ENCODE data around the gene HPGDS. TPM values are rescaled to one million over a fixed set of nuclear protein-coding genes. Genes with fewer than 3 reads are reported as not detected.
A peak's percentile ranks its signal among the peaks of the same experiment; 100 is the strongest.
"Not testable (repeated sequence)": the region's sequence is repeated elsewhere in the genome, so short reads cannot be mapped to it uniquely, and the experiment has no call there.

The HPGDS gene
- total RNA-seq, 1 experiment from 2014 or later: not detected

- no peak for DNase-seq (ENCODE audit: low read depth)
These were observed 16.8 kb downstream of the HPGDS start for GRCh38 chr4:94325835-94326234.

GRCh38 chr4:94319927-94320326 is 22.7 kb downstream of the HPGDS start:
- not testable (repeated sequence) for DNase-seq (ENCODE audit: low read depth)

GRCh38 chr4:94307231-94307871 is 35.3 kb downstream of the HPGDS start:
- no peak for DNase-seq (ENCODE audit: low read depth)

GRCh38 chr4:94306713-94307112 is 35.9 kb downstream of the HPGDS start:
- DNase-seq (ENCODE audit: low read depth): no peak

- DNase-seq (ENCODE audit: low read depth): no peak
These were observed 37.0 kb downstream of the HPGDS start for GRCh38 chr4:94305466-94306225.

- DNase-seq (ENCODE audit: low read depth): peak; percentile 22
These were observed 38.2 kb downstream of the HPGDS start for GRCh38 chr4:94304365-94304971.

- DNase-seq (ENCODE audit: low read depth): no peak
These were observed 40.4 kb downstream of the HPGDS start for GRCh38 chr4:94302191-94302590.

GRCh38 chr4:94298725-94299252 is 43.8 kb downstream of the HPGDS start:
- no peak for DNase-seq (ENCODE audit: low read depth)

- DNase-seq (ENCODE audit: low read depth): not testable (repeated sequence)
These were observed 47.2 kb downstream of the HPGDS start for GRCh38 chr4:94295473-94295872.

GRCh38 chr4:94293981-94294380 is 48.7 kb downstream of the HPGDS start:
- not testable (repeated sequence) for DNase-seq (ENCODE audit: low read depth)

GRCh38 chr4:94290245-94290644 is 52.4 kb downstream of the HPGDS start:
- no peak for DNase-seq (ENCODE audit: low read depth)

- DNase-seq (ENCODE audit: low read depth): peak; percentile 6
These were observed 57.0 kb downstream of the HPGDS start for GRCh38 chr4:94285666-94286065.

- DNase-seq (ENCODE audit: low read depth): no peak
These were observed 57.7 kb downstream of the HPGDS start for GRCh38 chr4:94284889-94285288.

GRCh38 chr4:94278781-94279180 is 63.9 kb downstream of the HPGDS start:
- DNase-seq (ENCODE audit: low read depth): no peak

GRCh38 chr4:94277534-94277933 is 65.1 kb downstream of the HPGDS start:
- DNase-seq (ENCODE audit: low read depth): no peak

- no peak for DNase-seq (ENCODE audit: low read depth)
These were observed 66.4 kb downstream of the HPGDS start for GRCh38 chr4:94276204-94276603.

GRCh38 chr4:94274912-94275311 is 67.7 kb downstream of the HPGDS start:
- DNase-seq (ENCODE audit: low read depth): peak; percentile 38

- no peak for DNase-seq (ENCODE audit: low read depth)
These were observed 71.4 kb downstream of the HPGDS start for GRCh38 chr4:94271248-94271647.

GRCh38 chr4:94267037-94267436 is 75.6 kb downstream of the HPGDS start:
- no peak for DNase-seq (ENCODE audit: low read depth)

- no peak for DNase-seq (ENCODE audit: low read depth)
These were observed 80.2 kb downstream of the HPGDS start for GRCh38 chr4:94262163-94263016.

- DNase-seq (ENCODE audit: low read depth): no peak
These were observed 85.8 kb downstream of the HPGDS start for GRCh38 chr4:94256828-94257227.
